ENCODE data around the gene PAK6. TPM values are rescaled to one million over a fixed set of nuclear protein-coding genes. Genes with fewer than 3 reads are reported as not detected.

The PAK6 gene
- total and polyA plus RNA-seq, 4 donors: 0.05 to 0.17 (median 0.10) TPM

DNA sequence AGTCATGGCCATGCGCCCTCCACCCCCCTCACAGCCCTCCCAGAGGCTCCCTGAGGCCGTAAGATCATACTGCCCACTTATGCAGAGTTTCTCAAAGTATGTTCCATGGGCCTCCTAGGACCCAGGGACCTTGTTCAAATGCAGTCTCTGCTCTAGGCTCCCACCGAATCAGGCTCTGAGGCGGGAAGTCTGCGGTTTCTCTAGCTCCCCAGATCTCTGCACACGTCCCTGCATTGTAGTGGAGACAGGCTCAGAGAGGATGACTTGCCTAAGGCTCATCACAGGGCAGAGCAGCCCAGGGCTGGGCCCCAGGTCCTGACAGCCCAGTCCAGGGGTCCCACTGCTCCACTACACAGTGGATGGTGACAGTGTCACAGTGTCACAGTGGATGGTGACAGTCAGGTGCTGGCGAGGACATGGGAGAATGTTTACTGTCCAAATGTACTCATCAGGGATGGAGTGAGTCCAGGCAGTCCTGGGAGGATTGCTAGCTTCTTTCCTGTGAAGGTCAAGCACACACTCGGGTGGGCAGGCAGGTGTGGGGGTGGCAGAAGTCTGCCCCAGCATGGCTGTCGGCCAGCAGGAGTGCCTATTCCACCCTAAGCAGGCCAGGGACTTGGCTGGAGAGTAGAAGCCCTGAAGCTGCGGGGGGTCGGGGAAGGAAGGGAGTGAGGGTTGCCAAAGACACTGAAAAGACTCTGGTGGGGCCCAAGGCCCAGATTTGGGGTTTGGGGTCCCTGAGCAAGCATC, 31.6 kb downstream of the PAK6 start:
- 83% methylated on average over 11 of the region's 11 CpGs for WGBS
- DNase-seq (ENCODE audit: low spot score): no peak
- Histone ChIP-seq H3K36me3 (ENCODE audit: control insufficient read depth in 4 of 4, insufficient read depth in 3 of 4, low read depth in 1 of 4, low read length in 3 of 4) (no peaks in the 10 kb centered on the region), H3K27me3 (ENCODE audit: control insufficient read depth in 4 of 4, insufficient read depth in 4 of 4, low read length in 3 of 4) (no peaks in the 10 kb centered on the region), H3K4me3 (ENCODE audit: low read depth in 1 of 3, low read length in 3 of 3) (no peak overlapping the region), H3K27ac (ENCODE audit: low read depth in 1 of 2, low read length in 2 of 2) (no peak overlapping the region), H3K9ac (ENCODE audit: low read depth in 1 of 2, low read length in 2 of 2) (no peak overlapping the region), H3K4me1 (ENCODE audit: control insufficient read depth in 4 of 4, insufficient read depth in 4 of 4, low read length in 3 of 4) (peaks cover 7 to 15% (median 10%) of the 10 kb centered on the region in 4 donors), H3K9me3 (ENCODE audit: control insufficient read depth in 4 of 4, low read length in 3 of 4) (no peaks in the 10 kb centered on the region)
- no peak for TF ChIP-seq RXRA (IDR thresholded peaks at IDR 0.05)
- no peak for TF ChIP-seq HNF4A (conservative IDR thresholded peaks at IDR 0.05)
- TF ChIP-seq SP1 (IDR thresholded peaks at IDR 0.05): no peak
- TF ChIP-seq, protein P1, sequence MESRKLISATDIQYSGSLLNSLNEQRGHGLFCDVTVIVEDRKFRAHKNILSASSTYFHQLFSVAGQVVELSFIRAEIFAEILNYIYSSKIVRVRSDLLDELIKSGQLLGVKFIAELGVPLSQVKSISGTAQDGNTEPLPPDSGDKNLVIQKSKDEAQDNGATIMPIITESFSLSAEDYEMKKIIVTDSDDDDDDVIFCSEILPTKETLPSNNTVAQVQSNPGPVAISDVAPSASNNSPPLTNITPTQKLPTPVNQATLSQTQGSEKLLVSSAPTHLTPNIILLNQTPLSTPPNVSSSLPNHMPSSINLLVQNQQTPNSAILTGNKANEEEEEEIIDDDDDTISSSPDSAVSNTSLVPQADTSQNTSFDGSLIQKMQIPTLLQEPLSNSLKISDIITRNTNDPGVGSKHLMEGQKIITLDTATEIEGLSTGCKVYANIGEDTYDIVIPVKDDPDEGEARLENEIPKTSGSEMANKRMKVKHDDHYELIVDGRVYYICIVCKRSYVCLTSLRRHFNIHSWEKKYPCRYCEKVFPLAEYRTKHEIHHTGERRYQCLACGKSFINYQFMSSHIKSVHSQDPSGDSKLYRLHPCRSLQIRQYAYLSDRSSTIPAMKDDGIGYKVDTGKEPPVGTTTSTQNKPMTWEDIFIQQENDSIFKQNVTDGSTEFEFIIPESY (IDR thresholded peaks at IDR 0.05): no peak
- no peak for TF ChIP-seq FOXA1 (IDR thresholded peaks at IDR 0.05)
- TF ChIP-seq, protein P2, sequence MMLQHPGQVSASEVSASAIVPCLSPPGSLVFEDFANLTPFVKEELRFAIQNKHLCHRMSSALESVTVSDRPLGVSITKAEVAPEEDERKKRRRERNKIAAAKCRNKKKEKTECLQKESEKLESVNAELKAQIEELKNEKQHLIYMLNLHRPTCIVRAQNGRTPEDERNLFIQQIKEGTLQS (IDR thresholded peaks at IDR 0.05): no peak
- TF ChIP-seq FOXA2 (IDR thresholded peaks at IDR 0.05): no peak
- TF ChIP-seq RAD21 (IDR thresholded peaks at IDR 0.05): no peak
- TF ChIP-seq YY1 (IDR thresholded peaks at IDR 0.05): no peak
- TF ChIP-seq, protein P3, sequence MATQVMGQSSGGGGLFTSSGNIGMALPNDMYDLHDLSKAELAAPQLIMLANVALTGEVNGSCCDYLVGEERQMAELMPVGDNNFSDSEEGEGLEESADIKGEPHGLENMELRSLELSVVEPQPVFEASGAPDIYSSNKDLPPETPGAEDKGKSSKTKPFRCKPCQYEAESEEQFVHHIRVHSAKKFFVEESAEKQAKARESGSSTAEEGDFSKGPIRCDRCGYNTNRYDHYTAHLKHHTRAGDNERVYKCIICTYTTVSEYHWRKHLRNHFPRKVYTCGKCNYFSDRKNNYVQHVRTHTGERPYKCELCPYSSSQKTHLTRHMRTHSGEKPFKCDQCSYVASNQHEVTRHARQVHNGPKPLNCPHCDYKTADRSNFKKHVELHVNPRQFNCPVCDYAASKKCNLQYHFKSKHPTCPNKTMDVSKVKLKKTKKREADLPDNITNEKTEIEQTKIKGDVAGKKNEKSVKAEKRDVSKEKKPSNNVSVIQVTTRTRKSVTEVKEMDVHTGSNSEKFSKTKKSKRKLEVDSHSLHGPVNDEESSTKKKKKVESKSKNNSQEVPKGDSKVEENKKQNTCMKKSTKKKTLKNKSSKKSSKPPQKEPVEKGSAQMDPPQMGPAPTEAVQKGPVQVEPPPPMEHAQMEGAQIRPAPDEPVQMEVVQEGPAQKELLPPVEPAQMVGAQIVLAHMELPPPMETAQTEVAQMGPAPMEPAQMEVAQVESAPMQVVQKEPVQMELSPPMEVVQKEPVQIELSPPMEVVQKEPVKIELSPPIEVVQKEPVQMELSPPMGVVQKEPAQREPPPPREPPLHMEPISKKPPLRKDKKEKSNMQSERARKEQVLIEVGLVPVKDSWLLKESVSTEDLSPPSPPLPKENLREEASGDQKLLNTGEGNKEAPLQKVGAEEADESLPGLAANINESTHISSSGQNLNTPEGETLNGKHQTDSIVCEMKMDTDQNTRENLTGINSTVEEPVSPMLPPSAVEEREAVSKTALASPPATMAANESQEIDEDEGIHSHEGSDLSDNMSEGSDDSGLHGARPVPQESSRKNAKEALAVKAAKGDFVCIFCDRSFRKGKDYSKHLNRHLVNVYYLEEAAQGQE (IDR thresholded peaks at IDR 0.05): no peak
- no peak for TF ChIP-seq JUND (IDR thresholded peaks at IDR 0.05)
- no peak for TF ChIP-seq EGR1 (IDR thresholded peaks at IDR 0.05; ENCODE audit: low read depth in 2 of 2)
- TF ChIP-seq, protein P4, sequence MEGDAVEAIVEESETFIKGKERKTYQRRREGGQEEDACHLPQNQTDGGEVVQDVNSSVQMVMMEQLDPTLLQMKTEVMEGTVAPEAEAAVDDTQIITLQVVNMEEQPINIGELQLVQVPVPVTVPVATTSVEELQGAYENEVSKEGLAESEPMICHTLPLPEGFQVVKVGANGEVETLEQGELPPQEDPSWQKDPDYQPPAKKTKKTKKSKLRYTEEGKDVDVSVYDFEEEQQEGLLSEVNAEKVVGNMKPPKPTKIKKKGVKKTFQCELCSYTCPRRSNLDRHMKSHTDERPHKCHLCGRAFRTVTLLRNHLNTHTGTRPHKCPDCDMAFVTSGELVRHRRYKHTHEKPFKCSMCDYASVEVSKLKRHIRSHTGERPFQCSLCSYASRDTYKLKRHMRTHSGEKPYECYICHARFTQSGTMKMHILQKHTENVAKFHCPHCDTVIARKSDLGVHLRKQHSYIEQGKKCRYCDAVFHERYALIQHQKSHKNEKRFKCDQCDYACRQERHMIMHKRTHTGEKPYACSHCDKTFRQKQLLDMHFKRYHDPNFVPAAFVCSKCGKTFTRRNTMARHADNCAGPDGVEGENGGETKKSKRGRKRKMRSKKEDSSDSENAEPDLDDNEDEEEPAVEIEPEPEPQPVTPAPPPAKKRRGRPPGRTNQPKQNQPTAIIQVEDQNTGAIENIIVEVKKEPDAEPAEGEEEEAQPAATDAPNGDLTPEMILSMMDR (IDR thresholded peaks at IDR 0.05; ENCODE audit: low read depth, low read length, missing input control): no peak
- no peak for TF ChIP-seq GABPA (IDR thresholded peaks at IDR 0.05 in 1 of 2, conservative IDR thresholded peaks at IDR 0.05 in 1 of 2)

Data from liver (tissue), 9 donors.